Globus pallidus (tissue), 1 donor: ENCODE results near the gene RNF150.
"Not testable (repeated sequence)": the region's sequence is repeated elsewhere in the genome, so short reads cannot be mapped to it uniquely, and the experiment has no call there.

Experiments used
- DNase-seq: peaks from one replicate; pipeline ENCODE4 v3.0.0-alpha.2; 2015; ENCODE audit warnings: low spot score

RNF150 gene

DNA sequence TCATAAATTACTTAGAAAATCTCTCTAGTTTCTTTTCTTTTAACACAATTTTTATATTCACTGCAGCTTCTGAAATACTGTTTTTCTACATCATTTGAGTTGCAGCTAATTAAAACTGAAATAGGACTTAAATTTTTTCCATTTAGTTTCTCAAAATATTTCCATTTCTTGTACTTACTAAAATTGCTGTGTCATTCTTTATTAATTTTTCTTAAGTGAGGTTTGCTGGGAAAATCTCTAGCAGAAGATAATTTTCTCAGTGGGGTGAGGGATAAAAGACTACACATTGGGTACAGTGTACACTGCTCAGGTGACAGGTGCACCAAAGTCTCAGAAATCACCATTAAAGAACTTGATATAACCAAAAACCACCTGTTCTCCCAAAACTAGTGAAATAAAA is 57.7 kb downstream of the RNF150 start:
- no peak for DNase-seq

GRCh38 chr4:141074098-141074878 is 59.0 kb downstream of the RNF150 start:
- DNase-seq: no peak

DNA sequence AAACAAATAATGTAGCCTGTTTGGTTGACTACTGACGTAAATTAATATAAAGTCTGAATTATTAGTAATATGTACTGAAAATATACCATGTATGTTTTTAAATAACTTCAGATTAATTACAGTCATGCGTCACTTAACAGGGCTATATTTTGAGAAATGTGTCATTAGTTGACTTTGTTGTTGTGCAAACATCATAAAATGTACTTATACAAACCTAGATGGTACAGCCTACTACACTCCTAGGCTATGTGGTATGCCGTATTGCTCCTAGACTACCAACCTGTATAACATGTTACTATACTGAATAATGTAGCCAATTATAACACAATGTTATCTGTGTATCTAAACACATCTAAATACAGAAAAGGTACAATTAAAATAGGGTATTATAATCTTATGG is 66.6 kb downstream of the RNF150 start:
- no peak for DNase-seq

- DNase-seq: no peak
Observed at GRCh38 chr4:141065872-141066271, 67.4 kb downstream of the RNF150 start.

DNA sequence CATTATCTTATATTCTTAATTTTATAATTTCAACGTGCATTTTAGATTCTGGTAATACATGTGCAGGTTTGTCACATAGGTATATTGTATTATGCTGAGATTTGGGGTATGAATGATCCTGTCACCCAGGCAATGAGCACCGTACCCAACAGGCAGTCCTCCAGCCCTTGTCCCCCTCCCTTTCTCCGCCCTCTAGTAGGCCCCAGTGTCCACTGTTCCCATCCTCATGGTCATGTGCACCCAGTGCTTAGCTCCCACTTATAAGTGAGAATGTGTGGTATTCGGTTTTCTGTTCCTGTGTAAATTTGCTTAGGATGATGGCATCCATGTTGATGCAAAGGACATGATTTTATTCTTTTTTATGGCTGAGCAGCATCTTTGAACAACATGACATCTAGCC is 70.6 kb downstream of the RNF150 start:
- no peak for DNase-seq

DNA sequence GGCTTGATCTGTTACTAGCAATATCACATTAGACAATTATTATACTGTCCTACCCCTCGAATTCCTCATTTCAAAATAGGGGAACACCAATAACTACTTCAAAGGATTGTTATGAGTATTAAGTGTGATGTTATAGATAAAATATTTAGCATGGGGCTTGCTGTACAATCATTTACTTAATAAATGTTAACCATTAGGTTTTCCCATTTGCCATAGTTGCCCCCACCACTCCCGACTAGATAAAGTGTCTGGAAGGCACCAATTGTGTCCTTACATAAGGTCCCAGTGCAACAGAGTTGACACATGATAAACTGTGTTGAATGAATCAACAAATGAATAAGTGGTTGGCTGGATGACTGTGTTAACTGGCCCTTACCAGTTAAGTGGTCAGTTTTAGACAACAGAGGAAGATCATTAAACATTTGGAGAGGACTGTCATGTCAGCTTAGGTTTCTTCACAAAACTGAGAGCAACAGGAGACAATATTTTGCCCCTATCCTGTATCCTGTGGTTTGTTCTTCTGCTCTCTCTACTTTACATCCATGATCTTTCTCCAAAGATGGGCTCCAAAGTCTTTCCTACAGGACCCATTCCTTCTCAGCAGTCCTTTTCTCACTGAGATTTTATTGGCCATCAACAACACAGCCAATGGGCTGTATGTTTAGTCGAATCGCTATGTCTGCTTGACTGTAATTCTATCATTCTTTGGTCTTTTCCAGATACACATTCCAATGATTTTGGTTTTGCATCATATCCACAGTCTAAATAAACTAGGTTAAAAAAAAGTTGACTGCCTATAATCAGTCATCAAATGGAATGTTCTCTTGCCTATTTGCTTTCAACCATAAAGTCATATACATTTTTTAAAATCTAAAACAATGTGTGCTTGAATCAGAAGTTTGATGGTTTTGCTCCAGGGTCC is 74.4 kb downstream of the RNF150 start:
- no peak for DNase-seq

GRCh38 chr4:141057582-141057981 is 75.7 kb downstream of the RNF150 start:
- no peak for DNase-seq

DNA sequence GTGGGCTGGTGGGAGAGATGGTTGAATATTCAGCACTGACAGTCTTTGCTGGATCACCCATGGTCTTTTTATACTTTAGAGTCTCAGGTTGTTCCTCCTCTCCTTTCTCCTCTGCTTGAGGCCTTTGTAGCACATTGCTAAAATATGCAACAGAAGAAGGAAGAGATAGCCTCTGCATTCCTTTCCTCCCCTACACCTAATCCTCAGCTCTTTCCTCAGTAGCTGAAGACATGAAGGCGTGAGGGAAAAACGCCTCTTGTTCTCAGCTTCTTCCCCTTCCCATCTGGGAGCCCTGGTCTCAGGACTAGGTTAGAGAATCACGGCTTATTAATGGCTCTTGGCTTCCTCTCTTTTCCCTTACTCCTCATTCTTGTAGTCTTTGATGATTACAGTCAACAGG is 76.8 kb downstream of the RNF150 start:
- no peak for DNase-seq

DNA sequence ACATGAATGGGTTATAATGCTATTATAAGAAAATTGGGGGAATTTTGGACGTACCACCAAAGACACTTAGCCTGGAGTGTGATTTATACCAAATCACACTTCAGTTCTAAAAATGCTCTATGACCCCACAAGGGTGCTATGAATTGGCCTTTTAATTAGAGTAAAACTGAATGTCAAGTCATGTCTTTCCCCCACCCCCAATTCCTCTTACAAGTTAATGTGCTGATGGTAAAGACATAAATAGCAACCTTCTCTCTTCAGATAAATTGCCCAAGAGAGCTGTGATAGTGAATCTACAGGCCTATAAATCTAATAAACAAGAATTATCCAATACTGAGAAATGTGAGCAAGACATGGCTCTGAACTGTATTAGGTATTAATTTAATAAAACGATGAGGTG is 78.8 kb downstream of the RNF150 start:
- no peak for DNase-seq

DNA sequence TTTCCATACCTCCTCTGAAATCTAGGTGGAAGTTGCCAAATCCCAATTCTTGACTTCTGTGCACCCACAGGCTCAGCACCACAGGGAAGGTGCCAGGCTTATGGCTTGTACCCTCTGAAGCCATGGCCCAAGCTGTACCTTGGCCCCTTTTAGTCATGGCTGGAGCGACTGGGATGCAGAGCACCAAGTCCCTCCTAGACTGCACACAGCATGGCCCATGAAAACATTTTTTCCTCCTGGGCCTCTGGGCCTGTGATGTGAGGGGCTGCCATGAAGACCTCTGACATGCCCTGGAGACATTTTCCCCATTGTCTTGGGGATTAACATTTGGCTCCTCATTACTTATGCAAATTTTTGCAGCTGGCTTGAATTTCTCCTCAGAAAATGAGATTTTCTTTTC is 82.3 kb downstream of the RNF150 start:
- not testable (repeated sequence) for DNase-seq

GRCh38 chr4:141047228-141047884 is 85.9 kb downstream of the RNF150 start:
- DNase-seq: no peak

DNA sequence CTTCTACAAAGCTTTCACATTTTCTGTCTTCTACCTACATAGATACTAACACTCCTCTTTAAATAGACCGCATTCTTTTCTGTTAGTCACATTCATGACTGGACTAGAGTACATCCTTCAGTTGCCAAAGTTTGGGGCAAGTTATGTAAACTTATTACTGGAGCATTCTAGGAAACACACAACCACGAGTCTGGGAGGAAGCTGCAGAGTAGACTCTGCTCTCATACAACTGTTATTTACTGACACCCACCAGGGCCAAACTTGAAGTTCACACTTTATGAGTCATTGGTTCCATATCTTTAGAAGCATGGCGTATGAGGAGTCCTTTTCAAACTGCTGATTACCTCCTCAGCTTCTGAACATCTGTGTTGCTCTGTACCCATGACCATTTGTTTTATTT is 87.0 kb downstream of the RNF150 start:
- DNase-seq: no peak

DNA sequence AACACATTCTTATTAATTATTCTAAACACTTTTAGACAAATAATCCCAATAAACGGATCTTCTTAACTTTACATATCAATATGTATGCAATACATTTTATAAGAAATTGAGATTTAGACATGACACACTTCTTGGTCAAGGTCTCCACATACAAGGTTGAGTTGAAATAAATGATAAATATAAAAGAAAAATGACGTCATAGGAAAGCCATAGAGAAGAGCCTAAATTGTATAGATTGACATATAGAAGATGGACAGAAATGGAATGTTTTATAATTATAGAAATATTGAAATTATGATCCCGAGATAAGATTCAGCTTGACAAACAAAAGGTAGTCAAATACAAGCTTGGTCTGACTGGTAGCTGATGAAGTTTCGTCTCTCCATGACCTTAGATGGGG is 87.4 kb downstream of the RNF150 start:
- no peak for DNase-seq

GRCh38 chr4:141041021-141041476 is 92.2 kb downstream of the RNF150 start:
- DNase-seq: no peak

GRCh38 chr4:141039156-141039555 is 94.1 kb downstream of the RNF150 start:
- no peak for DNase-seq

DNA sequence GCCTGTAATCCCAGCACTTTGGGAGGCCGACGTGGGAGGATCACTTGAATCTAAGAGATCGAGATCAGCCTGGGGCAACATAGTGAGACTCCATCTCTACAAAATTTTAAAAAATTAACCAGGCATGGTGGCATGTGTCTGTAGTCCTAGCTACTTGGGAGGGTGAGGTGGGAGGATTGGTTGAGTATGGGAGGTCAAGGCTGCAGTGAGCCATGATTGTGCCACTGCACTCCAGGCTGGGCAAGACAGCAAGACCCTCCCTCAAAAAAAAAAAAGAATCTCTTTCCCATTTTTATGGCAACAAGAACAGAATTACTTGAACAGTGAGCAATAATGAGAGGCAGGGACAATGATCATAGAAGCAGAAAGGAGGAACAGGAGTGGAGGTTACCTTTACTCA is 94.8 kb downstream of the RNF150 start:
- DNase-seq: no peak

DNA sequence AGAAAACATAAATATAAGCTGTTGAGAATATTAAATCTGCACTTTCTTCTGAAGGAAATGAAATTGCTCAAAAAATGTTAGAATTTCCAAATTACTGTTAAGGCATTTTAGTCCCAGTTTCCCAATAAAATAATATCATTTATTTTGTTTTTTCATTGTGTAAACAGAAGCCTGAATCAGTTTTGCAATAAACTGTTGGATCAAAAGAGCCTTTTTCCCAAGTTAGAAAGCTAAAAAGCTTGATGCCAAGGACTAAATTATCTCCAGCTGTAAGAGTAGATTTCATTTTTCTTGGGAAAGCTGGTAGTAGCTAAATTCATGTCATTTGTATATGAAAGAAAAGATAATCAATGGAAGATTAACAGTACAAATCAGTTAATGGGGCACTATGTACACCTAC is 95.8 kb downstream of the RNF150 start:
- no peak for DNase-seq

- no peak for DNase-seq
Observed at GRCh38 chr4:141036786-141037185, 96.5 kb downstream of the RNF150 start.

DNA sequence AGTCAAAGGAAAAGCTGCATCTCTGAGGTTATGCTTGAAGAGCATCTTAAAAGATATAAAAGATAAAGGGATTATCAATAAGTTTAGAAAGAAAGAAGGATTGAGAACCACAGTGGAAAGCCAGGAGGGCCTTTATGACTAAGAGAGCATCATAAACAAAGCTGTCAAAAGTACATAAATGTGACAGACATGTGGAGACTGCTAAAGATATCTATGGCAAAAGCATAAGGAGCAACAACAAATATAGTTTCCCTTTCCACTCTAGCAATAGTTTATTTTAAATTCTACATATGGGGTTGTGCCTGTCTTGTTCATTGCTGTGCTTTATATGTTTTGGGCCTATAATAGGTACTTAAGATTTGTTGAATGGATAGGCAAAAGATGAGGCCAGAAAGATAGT is 97.3 kb downstream of the RNF150 start:
- DNase-seq: no peak

GRCh38 chr4:141028024-141028529 is 105.2 kb downstream of the RNF150 start:
- DNase-seq: no peak

GRCh38 chr4:141027421-141027820 is 105.8 kb downstream of the RNF150 start:
- no peak for DNase-seq

DNA sequence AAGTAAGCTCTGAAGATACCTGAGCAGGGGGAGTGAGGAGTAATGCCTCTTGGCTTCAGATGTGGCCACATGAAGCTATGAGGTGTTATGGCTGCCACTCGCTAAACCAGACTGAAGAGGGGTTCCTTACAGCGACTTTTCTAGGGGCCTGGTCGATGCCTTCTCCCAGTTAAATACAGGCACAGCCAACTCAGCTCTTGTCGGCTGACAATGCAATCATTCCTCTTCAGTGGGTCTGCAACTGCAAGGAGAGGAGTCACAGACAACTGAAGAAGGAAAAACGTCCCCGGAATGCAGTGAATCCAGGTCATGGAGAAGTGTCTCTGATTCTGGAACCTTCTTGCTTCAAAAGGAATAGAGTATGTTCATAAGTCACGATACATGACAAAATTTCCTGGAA is 106.4 kb downstream of the RNF150 start:
- DNase-seq: no peak
